Measurements from ENCODE around the gene NSD2. TPM values are rescaled to one million over a fixed set of nuclear protein-coding genes. Genes with fewer than 3 reads are reported as not detected.

NSD2 gene
- total RNA-seq, 1 donor from 2014 or later = 44.6 TPM

GRCh38 chr4:1873291-1873690 lies 2.1 kb downstream of the NSD2 start:
- TF ChIP-seq CTCF (IDR thresholded peaks at IDR 0.05) = no peak
- Mint-ChIP-seq H3K4me1 (peaks cover 31% of the 10 kb centered on the region), H3K9me3 (no peaks in the 10 kb centered on the region), H3K36me3 (ENCODE audit: low read depth) (no peaks in the 10 kb centered on the region), H3K27me3 (no peaks in the 10 kb centered on the region), H3K4me3 (peak overlapping the region; percentile 19), H3K27ac (no peak overlapping the region)
- intact Hi-C loops (cut with micrococcal nuclease) = loop anchor here (5.0 kb wide), 1 partner anchor 134 kb away; the partner anchor contains the start of gene NELFA
- ChIA-PET CTCF (interaction anchor here (1.6 kb wide), 1 partner anchor 25 kb away, joined by 5 read pairs; no protein-coding TSS in a partner anchor), POLR2A (interaction anchor here (0.6 kb wide), 1 partner anchor 194 kb away, joined by 4 read pairs; no protein-coding TSS in a partner anchor)
- DNase-seq (no peak), ATAC-seq (ENCODE audit: low read depth) (no peak)

- no peaks in the 10 kb centered on the region for H3K9me3 Mint-ChIP-seq
- intact Hi-C loops (cut with micrococcal nuclease) = loop anchor here (5.0 kb wide), 1 partner anchor 134 kb away; the partner anchor contains the start of gene NELFA
- ChIA-PET CTCF (interaction anchor here (1.6 kb wide), 1 partner anchor 25 kb away, joined by 5 read pairs; no protein-coding TSS in a partner anchor), POLR2A (interaction anchor here (0.6 kb wide), 1 partner anchor 194 kb away, joined by 4 read pairs; no protein-coding TSS in a partner anchor)
- peak overlapping the region; percentile 11 for H3K4me3 Mint-ChIP-seq
- ATAC-seq (ENCODE audit: low read depth) = no peak
- no peaks in the 10 kb centered on the region for H3K27me3 Mint-ChIP-seq
- H3K36me3 Mint-ChIP-seq (ENCODE audit: low read depth) = no peaks in the 10 kb centered on the region
- H3K27ac Mint-ChIP-seq = no peak overlapping the region
- H3K4me1 Mint-ChIP-seq = peaks cover 35% of the 10 kb centered on the region
- no peak for DNase-seq
- no peak for TF ChIP-seq CTCF (IDR thresholded peaks at IDR 0.05)
Measured at GRCh38 chr4:1873776-1874175, 2.6 kb downstream of the NSD2 start.

GRCh38 chr4:1874201-1874600 lies 3.0 kb downstream of the NSD2 start:
- Mint-ChIP-seq H3K9me3 (no peaks in the 10 kb centered on the region), H3K4me1 (peaks cover 35% of the 10 kb centered on the region), H3K36me3 (ENCODE audit: low read depth) (no peaks in the 10 kb centered on the region), H3K27me3 (no peaks in the 10 kb centered on the region), H3K4me3 (peak overlapping the region; percentile 11), H3K27ac (no peak overlapping the region)
- intact Hi-C loops (cut with micrococcal nuclease) = loop anchor here (5.0 kb wide), 1 partner anchor 133 kb away; the partner anchor contains the start of gene NELFA
- no peak for ATAC-seq (ENCODE audit: low read depth)
- ChIA-PET CTCF (interaction anchor here (1.6 kb wide), 1 partner anchor 24 kb away, joined by 5 read pairs; no protein-coding TSS in a partner anchor), POLR2A (no interaction called here)
- no peak for DNase-seq
- TF ChIP-seq CTCF (IDR thresholded peaks at IDR 0.05) = no peak

GRCh38 chr4:1879485-1879884 lies 8.3 kb downstream of the NSD2 start:
- Mint-ChIP-seq H3K36me3 (ENCODE audit: low read depth) (no peaks in the 10 kb centered on the region), H3K4me1 (peaks cover 23% of the 10 kb centered on the region), H3K4me3 (no peak overlapping the region), H3K27me3 (no peaks in the 10 kb centered on the region), H3K9me3 (no peaks in the 10 kb centered on the region), H3K27ac (no peak overlapping the region)
- no peak for TF ChIP-seq CTCF (IDR thresholded peaks at IDR 0.05)
- ChIA-PET POLR2A (no interaction called here), CTCF (no interaction called here)
- no peak for DNase-seq
- ATAC-seq (ENCODE audit: low read depth) = no peak
- intact Hi-C loops (cut with micrococcal nuclease) = no loop called here

- ChIA-PET CTCF (no interaction called here), POLR2A (interaction anchor here (0.6 kb wide), 1 partner anchor 167 kb away, joined by 5 read pairs; no protein-coding TSS in a partner anchor)
- H3K36me3 Mint-ChIP-seq (ENCODE audit: low read depth) = no peaks in the 10 kb centered on the region
- H3K27me3 Mint-ChIP-seq = no peaks in the 10 kb centered on the region
- intact Hi-C loops (cut with micrococcal nuclease) = no loop called here
- peaks cover 20% of the 10 kb centered on the region for H3K4me1 Mint-ChIP-seq
- H3K4me3 Mint-ChIP-seq = no peak overlapping the region
- TF ChIP-seq CTCF (IDR thresholded peaks at IDR 0.05) = no peak
- no peak for DNase-seq
- H3K9me3 Mint-ChIP-seq = no peaks in the 10 kb centered on the region
- ATAC-seq (ENCODE audit: low read depth) = no peak
- H3K27ac Mint-ChIP-seq = no peak overlapping the region
Measured at GRCh38 chr4:1880332-1880731, 9.1 kb downstream of the NSD2 start.
